Ishikawa (cell line): ENCODE results near the gene COL23A1.

Experiments
- CEBPB ChIP-seq: IDR thresholded peaks from 2 replicates; pipeline ENCODE4 v1.6.1; 2012
- CREB1 ChIP-seq: IDR thresholded peaks from 2 replicates; pipeline ENCODE4 v1.6.1; 2012; ENCODE audit warnings: low read depth
- EGR1 ChIP-seq: IDR thresholded peaks from 2 replicates; pipeline ENCODE4 v1.6.1; 2012
- EP300 ChIP-seq: IDR thresholded peaks from 2 replicates; pipeline ENCODE4 v1.6.1; 2012; ENCODE audit warnings: borderline replicate concordance
- FOXM1 ChIP-seq: IDR thresholded peaks from 2 replicates; pipeline ENCODE4 v1.6.1; 2012; ENCODE audit warnings: low read depth, borderline replicate concordance
- MAX ChIP-seq: IDR thresholded peaks from 2 replicates; pipeline ENCODE4 v1.6.1; 2012
- NFIC ChIP-seq: IDR thresholded peaks from 2 replicates; pipeline ENCODE4 v1.6.1; 2012
- RAD21 ChIP-seq: IDR thresholded peaks from 2 replicates; pipeline ENCODE4 v1.6.1; 2012; ENCODE audit warnings: low read depth
- REST ChIP-seq: IDR thresholded peaks from 2 replicates; pipeline ENCODE4 v1.6.1; 2012; ENCODE audit warnings: low read depth, mild to moderate bottlenecking
- TAF1 ChIP-seq: IDR thresholded peaks from 2 replicates; pipeline ENCODE4 v1.6.1; 2012; ENCODE audit warnings: low read depth, mild to moderate bottlenecking
- TCF12 ChIP-seq: IDR thresholded peaks from 2 replicates; pipeline ENCODE4 v1.6.1; 2012; ENCODE audit warnings: low read depth
- TEAD4 ChIP-seq: IDR thresholded peaks from 2 replicates; pipeline ENCODE4 v1.6.1; 2012
- USF1 ChIP-seq: IDR thresholded peaks from 2 replicates; pipeline ENCODE4 v1.6.1; 2012
- YY1 ChIP-seq: IDR thresholded peaks from 2 replicates; pipeline ENCODE4 v1.6.1; 2012; ENCODE audit warnings: low read depth
- ZBTB7A ChIP-seq: IDR thresholded peaks from 2 replicates; pipeline ENCODE4 v1.6.1; 2012; ENCODE audit warnings: low read depth

Gene COL23A1

GRCh38 chr5:178351221-178352034 is 238.8 kb downstream of the COL23A1 start:
- TF ChIP-seq NFIC: no peak
- TF ChIP-seq EGR1: no peak
- no peak for TF ChIP-seq ZBTB7A
- no peak for TF ChIP-seq USF1
- TF ChIP-seq TCF12: no peak
- no peak for TF ChIP-seq CEBPB
- TF ChIP-seq YY1: no peak
- TF ChIP-seq CREB1: no peak
- TF ChIP-seq MAX: no peak
- TF ChIP-seq RAD21: no peak
- TF ChIP-seq REST: no peak
- TF ChIP-seq FOXM1: no peak
- no peak for TF ChIP-seq TAF1

- no peak for TF ChIP-seq REST
- no peak for TF ChIP-seq ZBTB7A
- TF ChIP-seq YY1: no peak
- TF ChIP-seq EP300: no peak
- TF ChIP-seq TAF1: no peak
- TF ChIP-seq CEBPB: no peak
- TF ChIP-seq EGR1: no peak
- no peak for TF ChIP-seq TEAD4
- TF ChIP-seq USF1: no peak
- no peak for TF ChIP-seq NFIC
- TF ChIP-seq RAD21: no peak
- no peak for TF ChIP-seq MAX
- TF ChIP-seq TCF12: no peak
- no peak for TF ChIP-seq CREB1
- TF ChIP-seq FOXM1: no peak
These were observed 239.6 kb downstream of the COL23A1 start for GRCh38 chr5:178350361-178351220.

- TF ChIP-seq TCF12 (no peak), CEBPB (no peak), EP300 (no peak), YY1 (no peak), TAF1 (no peak), REST (no peak), FOXM1 (no peak), RAD21 (no peak), ZBTB7A (no peak), TEAD4 (no peak), EGR1 (no peak)
These were observed 240.4 kb downstream of the COL23A1 start for GRCh38 chr5:178349625-178350353.
